Measurements from ENCODE around the gene LDAF1.

DNA sequence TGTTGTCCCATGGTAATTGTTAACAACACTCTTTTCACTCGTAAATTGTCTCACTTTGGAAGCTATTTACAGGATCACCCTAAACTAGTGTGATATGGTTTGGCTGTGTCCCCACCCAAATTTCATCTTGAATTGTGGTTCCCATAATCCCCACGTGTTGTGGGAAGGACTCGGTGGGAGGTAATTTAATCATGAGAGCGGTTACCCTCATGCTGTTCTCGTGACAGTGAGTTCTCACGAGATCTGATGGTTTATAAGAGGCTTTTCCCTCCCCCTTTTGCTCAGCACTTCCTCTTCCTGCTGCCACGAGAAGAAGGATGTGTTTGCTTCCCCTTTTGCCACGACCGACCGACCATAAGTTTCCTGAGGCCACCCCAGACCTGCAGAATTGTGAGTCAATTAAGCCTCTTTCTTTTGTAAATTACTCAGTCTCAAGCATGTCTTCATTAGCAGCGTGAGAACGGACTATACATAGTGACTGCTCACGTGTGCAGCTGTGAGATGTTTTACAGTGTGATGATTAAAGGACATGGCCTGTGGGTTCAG is 42.3 kb upstream of the LDAF1 start:
- no peak for TF ChIP-seq POLR2A (IDR thresholded peaks at IDR 0.05; ENCODE audit: low read depth, low read length)
- TF ChIP-seq POLR2AphosphoS5 (IDR thresholded peaks at IDR 0.05; ENCODE audit: low read depth, low read length), result no peak
- no peak for TF ChIP-seq TAF1 (IDR thresholded peaks at IDR 0.05; ENCODE audit: borderline replicate concordance, low read depth, low read length)
